Measurements from ENCODE around the gene SCN4B.
"Not testable (repeated sequence)": the region's sequence is repeated elsewhere in the genome, so short reads cannot be mapped to it uniquely, and the experiment has no call there.

Gene SCN4B, protein sequence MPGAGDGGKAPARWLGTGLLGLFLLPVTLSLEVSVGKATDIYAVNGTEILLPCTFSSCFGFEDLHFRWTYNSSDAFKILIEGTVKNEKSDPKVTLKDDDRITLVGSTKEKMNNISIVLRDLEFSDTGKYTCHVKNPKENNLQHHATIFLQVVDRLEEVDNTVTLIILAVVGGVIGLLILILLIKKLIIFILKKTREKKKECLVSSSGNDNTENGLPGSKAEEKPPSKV

DNA sequence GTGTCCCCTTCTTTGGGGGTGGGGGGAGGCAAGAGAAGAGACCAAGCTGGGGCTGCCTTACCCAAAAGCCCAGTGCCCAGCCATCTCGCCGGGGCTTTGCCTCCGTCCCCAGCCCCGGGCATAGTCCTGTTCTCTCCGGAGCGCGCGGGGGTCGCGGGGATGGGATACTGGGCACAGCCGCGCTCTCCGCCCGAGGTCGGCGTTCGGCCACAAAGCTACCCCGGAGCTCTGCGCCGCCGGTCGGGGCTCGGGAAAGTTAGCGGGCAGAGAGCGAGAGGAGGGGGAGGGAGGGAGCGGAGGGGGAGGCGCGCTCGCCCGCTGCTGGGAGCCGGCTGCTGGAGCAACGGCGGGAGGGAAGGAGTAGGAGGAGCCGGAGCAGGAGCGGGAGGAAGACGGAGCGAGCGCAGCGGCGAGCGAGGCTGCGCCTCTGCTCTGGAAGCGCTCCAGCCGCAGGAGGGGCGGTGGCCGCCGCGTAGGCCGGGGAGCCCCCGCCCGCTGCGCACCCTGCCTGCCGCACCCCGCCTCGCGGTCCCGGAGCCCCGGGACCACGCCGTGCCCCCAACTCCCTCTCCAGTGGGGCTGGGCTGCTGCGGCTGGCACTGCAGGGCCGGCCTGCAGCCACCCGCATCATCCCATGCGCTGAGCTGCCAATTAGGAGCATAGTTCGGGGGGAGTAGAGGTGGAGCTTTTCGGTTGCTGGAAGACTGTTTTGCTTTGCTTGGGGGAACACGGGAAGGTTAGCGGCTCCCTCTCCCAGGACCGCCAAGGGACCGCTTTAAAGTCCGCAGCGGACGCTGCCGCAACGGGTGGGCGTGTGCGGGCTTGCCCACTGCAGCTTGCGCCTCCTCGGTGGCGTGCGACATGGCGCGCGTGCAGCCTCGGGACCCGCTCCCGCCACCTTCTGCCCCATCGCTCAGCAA is at the start of gene SCN4B:
TSS of gene SCN4B (minus strand) at position 272 of the 920 bp plus-strand sequence. CDS start at position 122, 150 bp downstream.
- TF ChIP-seq POLR2A (IDR thresholded peaks at IDR 0.05; ENCODE audit: low read length) (no peak), GATA1 (IDR thresholded peaks at IDR 0.05; ENCODE audit: low read depth, low read length) (no peak)
- no peak for DNase-seq

DNA sequence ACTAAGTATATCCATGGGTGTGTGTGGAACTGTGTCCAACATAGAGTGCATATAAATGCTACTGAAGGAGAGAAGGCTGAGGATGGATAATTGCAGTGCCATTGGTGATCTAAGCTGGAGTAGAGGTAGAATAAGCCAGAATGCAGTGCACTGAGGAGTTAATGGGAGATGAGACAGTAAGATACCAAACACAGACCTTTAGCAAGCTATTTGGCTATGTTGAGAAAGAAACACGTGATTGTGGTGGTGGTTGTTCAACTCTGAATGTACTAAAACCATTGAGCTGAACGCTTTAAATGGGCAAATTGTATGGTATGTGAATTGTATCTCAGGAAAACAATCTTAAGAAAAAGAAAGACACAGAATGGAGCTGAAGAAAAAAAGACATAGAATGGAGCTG is 49.3 kb upstream of the SCN4B start:
- no peak for TF ChIP-seq GATA1 (IDR thresholded peaks at IDR 0.05; ENCODE audit: low read depth, low read length)
- no peak for TF ChIP-seq POLR2A (IDR thresholded peaks at IDR 0.05; ENCODE audit: low read length)
- DNase-seq: no peak

DNA sequence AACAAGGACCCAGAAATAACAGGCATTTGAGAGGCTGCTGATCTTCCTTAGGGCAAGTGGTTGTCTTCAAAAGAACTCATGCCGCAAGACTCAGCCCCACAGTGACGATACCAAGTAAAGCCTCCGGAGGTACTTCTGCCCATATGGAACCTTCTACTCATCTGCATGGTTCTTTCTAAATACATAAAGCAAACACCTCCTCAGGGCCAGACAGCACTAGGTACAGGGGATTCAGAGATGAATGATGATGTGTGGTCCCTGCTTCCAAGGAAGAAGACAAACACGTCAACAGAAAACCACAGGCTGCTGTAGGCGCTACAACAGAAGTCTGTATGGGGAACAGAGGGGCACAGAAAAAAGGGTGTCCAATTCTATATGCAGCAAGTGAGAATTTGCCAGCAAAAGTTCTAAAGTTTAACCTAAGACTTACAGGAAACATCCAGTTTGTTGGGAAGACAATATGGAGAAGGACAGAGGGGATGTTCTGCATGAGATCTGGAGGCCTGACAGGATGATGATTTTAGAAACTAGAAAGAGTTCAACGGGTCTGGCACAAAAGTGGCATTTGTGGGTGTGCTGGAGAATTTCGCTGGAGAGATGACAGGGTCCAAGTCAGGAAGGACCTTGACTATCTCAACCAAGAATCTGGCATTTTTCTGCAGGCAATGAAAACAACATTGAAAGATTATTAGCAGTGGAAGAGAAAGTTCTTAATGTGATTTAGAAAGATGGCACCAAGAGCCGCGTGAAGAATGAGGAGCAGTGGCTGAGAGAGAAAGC is 48.5 kb upstream of the SCN4B start:
- no peak for DNase-seq

DNA sequence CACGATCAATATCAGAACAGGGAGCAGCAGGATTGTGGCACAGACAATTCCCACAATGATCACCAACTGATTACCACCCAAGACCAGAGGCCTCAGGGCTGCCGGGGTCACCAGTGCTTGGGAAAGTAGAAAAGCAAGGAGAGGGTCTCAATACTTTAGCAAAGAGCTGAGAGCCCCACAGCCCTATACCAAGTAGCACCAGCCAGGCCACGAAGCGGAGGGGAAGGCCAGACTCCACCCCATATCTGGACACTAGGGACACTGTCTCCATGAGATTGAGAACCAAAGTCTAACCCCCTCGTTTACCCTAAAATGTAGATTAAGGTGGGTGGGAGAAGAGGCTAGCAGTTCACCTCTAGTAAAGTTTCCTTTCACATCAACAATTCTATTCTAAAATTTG is 47.9 kb upstream of the SCN4B start:
- DNase-seq: no peak
- no peak for TF ChIP-seq POLR2A (IDR thresholded peaks at IDR 0.05; ENCODE audit: low read length)
- TF ChIP-seq GATA1 (IDR thresholded peaks at IDR 0.05; ENCODE audit: low read depth, low read length): no peak

More for the DNA sequence above, 48.5 kb upstream of the SCN4B start:
- no peak for TF ChIP-seq GATA1 (IDR thresholded peaks at IDR 0.05; ENCODE audit: low read depth, low read length)
- TF ChIP-seq POLR2A (IDR thresholded peaks at IDR 0.05; ENCODE audit: low read length): no peak

DNA sequence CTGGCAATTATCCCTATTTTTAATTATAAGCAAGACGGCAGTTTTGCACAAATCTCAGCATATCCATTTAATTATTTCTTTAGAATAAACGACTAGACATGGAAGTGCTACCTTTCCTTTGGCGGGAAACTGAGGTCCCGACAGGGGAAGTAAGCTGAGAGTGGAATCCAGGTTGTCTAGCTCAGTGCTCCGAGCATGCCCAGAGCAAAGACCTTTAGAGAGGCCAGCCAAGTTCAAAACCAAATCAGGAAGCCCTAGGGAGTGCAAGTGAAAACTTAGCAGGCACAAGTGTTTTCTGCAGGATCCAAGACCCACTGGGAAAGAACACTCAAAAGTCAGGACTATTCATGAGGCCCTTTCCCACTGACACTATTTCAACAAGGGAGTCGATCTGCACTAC is 46.5 kb upstream of the SCN4B start:
- TF ChIP-seq GATA1 (IDR thresholded peaks at IDR 0.05; ENCODE audit: low read depth, low read length): no peak
- no peak for TF ChIP-seq POLR2A (IDR thresholded peaks at IDR 0.05; ENCODE audit: low read length)
- DNase-seq: no peak

DNA sequence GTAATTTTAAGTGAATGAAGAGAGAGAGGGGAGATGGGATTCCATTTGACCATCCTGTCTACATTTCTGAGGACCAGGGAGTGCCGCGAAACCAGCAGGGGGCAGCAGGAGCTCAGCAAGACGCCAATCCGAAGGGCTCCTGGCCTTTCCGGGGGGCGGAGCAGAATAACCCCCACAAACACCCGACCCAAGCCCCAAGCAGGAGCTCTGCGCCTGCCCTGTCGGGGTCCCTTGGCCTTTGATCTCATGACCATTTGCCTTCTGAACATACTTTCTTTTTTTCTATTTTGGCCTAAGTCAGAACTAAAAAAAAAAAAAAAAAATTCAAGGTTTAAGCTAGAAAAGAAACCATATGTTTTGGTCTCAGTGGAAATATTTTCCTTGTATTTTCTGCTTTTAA is 45.7 kb upstream of the SCN4B start:
- TF ChIP-seq GATA1 (IDR thresholded peaks at IDR 0.05; ENCODE audit: low read depth, low read length) (no peak), POLR2A (IDR thresholded peaks at IDR 0.05; ENCODE audit: low read length) (no peak)
- peak; percentile 73 to 86 for DNase-seq

DNA sequence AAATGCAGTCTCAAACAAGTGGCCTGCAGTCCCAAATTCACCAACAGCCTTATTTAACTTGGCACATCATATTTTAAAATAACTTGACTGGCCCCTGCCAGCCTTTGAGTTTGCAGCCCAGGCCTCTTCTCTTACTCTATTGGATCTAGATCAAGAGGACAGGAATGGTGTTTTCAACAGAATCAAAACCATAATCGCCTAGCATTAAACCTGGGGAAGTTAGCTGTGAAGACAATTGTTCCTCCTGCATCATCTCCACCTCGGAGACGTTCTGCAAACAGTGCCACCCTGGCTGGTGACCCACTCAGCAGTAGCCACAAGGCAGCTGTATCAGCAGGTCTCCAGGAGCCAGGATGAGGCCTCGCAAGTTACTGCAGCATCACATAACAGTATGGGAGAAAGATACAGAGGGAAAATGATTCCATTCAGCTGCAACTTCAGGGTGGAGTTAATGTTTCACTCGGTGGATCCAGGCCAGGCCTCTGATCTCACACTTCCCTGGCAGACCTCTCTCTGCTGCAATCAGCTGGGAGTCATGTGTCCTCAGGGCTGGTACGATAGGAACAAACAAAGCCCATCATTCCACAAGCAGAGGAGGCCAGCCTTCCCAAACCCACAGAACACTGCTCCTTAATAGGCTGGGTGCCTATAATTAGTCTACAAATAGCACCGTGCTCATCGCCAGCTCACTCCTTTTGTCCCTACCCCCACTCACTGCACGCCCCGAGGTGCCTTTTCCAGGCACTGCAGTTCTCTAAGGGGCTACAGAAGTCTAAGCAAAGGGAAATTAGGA is 42.4 kb upstream of the SCN4B start:
- no peak for DNase-seq
- TF ChIP-seq POLR2A (IDR thresholded peaks at IDR 0.05; ENCODE audit: low read length): no peak

DNA sequence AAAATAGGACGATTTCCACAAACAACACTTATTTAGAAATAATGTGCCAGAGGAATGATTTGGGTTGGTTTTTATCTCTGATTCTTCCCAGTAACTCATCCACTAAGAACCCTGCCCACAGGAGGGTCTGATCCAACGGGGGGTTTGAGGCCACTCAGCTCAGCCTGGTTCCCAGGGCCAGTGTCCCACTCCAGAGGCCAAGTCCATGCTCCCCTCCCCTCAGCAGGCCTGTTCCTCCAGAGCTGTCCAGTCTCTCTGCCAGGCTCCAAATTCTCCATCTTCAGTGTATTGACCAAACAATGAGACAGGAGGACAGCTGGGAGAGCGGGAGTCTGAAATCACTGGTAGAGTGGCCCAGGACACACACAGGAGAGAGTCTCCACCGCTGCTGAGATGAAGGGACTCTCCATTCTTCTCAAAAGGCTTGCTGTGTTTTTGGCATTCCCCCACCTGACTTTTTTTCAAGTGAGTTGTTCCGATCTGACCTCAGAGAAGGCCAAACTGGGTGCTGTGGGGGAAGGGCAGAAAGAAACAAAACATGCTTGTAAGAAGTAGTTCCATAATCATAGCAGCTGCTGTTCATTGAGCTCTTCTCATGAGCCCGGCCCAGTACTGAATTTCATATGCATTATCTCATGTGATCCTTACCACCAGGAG is 41.4 kb upstream of the SCN4B start:
- no peak for TF ChIP-seq POLR2A (IDR thresholded peaks at IDR 0.05; ENCODE audit: low read length)
- TF ChIP-seq GATA1 (IDR thresholded peaks at IDR 0.05; ENCODE audit: low read depth, low read length): no peak
- DNase-seq: no peak

DNA sequence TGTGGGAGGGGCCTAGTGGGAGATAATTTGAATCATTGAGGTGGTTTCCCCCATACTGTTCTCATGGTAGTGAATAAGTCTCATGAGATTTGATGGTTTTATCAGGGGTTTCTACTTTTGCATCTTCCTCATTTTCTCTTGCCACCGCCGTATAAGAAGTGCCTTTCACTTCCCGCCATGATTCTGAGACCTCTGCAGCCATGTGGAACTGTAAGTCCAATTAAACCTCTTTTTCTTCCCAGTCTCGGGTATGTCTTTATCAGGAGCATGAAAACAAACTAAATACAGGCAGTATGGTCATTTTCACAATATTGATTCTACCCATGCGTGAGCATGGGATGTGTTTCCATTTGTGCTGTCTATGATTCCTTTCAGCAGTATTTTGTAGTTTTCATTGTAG is 40.2 kb upstream of the SCN4B start:
- DNase-seq: not testable (repeated sequence)

DNA sequence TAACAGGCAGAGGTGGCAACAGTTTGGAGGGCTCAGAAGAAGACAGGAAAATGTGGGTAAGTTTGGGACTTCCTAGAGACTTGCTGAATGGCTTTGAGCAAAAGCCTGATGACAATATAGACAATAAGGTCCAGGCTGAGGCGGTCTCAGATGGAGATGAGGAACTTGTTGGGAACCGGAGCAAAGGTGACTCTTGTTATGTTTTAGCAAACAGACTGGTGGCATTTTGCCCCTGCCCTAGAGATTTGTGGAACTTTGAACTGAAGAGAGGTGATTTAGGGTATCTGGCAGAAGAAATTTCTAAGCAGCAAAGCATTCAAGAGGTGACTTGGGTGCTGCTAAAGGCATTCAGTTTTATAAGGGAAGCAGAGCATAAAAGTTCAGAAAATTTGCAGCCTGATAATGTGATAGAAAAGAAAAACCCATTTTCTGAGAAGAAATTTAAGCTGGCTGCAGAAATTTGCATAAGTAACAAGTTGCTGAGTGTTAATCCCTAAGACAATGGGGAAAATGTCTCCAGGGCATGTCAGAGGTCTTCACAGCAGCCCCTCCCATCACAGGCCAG is 38.4 kb upstream of the SCN4B start:
- DNase-seq: not testable (repeated sequence)

DNA sequence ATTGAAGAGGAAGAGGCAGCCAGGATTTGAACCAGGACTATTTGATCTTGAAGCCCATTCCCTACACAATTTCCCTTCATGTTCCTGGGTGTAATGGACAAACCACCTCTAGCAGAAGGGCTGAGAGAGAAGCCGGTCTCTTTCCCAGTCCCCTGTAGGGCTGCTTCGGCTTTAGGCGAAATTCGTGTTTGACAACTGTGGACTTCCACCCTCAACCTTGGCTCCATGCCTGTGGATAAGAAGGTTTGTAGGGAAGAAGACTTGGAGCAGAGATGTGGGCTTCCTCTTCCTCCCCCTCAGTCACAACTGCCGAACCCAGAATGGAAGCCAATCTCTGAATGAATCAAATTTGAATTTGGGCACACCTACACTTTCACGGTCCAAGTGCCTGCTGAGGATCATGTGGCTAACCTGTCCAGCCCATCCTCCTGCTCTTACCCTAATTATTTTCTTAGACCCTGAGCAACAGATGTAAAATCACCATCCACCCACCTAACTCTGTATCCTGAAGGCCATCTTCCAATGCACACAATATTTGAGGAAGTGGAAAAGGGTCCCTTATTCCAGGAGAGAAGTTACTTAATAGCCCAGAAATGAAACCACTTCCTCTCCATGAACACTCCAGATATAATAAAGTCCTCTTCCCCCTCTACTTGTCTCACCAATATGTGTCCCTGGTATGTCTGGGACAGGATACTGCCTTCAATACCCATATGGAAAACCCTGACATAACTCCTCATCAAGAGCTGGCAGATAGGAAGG is 33.9 kb upstream of the SCN4B start:
- TF ChIP-seq POLR2A (IDR thresholded peaks at IDR 0.05; ENCODE audit: low read length) (no peak), GATA1 (IDR thresholded peaks at IDR 0.05; ENCODE audit: low read depth, low read length) (no peak)
- DNase-seq: no peak
